Fibroblast of lung (primary cell): Measurements from ENCODE around the gene ARHGAP11B.
"Not testable (repeated sequence)": the region's sequence is repeated elsewhere in the genome, so short reads cannot be mapped to it uniquely, and the experiment has no call there.

Experiments used
- DNase-seq, 2 donors: peaks; one replicate each; pipeline versions ENCODE4 v3.0.0 to v3.0.0-alpha.2; 2010; ENCODE audit warnings: low read depth in 2 of 2
- H2AFZ ChIP-seq: 2 replicates; pipeline ENCODE4 v1.5.1; 2012; ENCODE audit warnings: low read length, control low read depth, inconsistent platforms
- H3K27ac ChIP-seq: 2 replicates; pipeline ENCODE4 v1.5.1; 2011; ENCODE audit warnings: low read length, control low read depth; ENCODE audit not compliant: insufficient read depth
- H3K27me3 ChIP-seq: 2 replicates; pipeline ENCODE4 v1.5.1; 2011; ENCODE audit warnings: mild to moderate bottlenecking, low read length; ENCODE audit not compliant: control insufficient read depth, insufficient read depth
- H3K36me3 ChIP-seq: 2 replicates; pipeline ENCODE4 v1.5.1; 2011; ENCODE audit warnings: low read length; ENCODE audit not compliant: control insufficient read depth, insufficient read depth
- H3K4me1 ChIP-seq: 2 replicates; pipeline ENCODE4 v1.5.1; 2011; ENCODE audit warnings: low read length; ENCODE audit not compliant: control insufficient read depth, insufficient read depth; ENCODE audit errors: extremely low read depth
- H3K4me2 ChIP-seq: 2 replicates; pipeline ENCODE4 v1.5.1; 2011; ENCODE audit warnings: low read length, control low read depth; ENCODE audit not compliant: insufficient read depth; ENCODE audit errors: extremely low read depth
- H3K4me3 ChIP-seq, 4 experiments: fragments of 200-600 bp in 1 of 4; sonication (generic) in 1 of 4; replicated peaks in 1 of 4; 2 replicates each; pipeline ENCODE4 v1.5.1; 2011 to 2016; ENCODE audit warnings: low read length in 4 of 4, low read depth in 3 of 4, mild to moderate bottlenecking in 3 of 4, control low read depth in 2 of 4, inconsistent platforms in 1 of 4, mixed read lengths in 1 of 4; ENCODE audit not compliant: insufficient read depth in 1 of 4; ENCODE audit errors: control extremely low read depth in 1 of 4
- H3K79me2 ChIP-seq: 2 replicates; pipeline ENCODE4 v1.5.1; 2012; ENCODE audit warnings: mild to moderate bottlenecking, low read length, inconsistent platforms; ENCODE audit not compliant: control insufficient read depth, insufficient read depth
- H3K9ac ChIP-seq: 2 replicates; pipeline ENCODE4 v1.5.1; 2011; ENCODE audit warnings: mild to moderate bottlenecking, low read length, control low read depth; ENCODE audit not compliant: insufficient read depth
- H3K9me3 ChIP-seq: 2 replicates; pipeline ENCODE4 v1.5.1; 2012; ENCODE audit warnings: low read depth, low read length; ENCODE audit not compliant: control insufficient read depth, insufficient read depth
- H4K20me1 ChIP-seq: 2 replicates; pipeline ENCODE4 v1.5.1; 2011; ENCODE audit warnings: low read length; ENCODE audit not compliant: control insufficient read depth, insufficient read depth; ENCODE audit errors: extremely low read depth
- EZH2 ChIP-seq: IDR thresholded peaks from 2 replicates; pipeline ENCODE4 v1.5.1; 2012; ENCODE audit warnings: low read length, control low read depth, mild to moderate bottlenecking; ENCODE audit errors: missing control alignments
- TF ChIP-seq, protein P1 (sequence below), 2 donors: IDR thresholded peaks in 1 of 2; conservative IDR thresholded peaks in 1 of 2; 1 replicate in 1 of 2; 2 replicates in 1 of 2; pipeline ENCODE4 v1.5.1; 2011 to 2012; ENCODE audit warnings: low read length in 2 of 2, control low read depth in 1 of 2, inconsistent platforms in 1 of 2, low read depth in 1 of 2, mild to moderate bottlenecking in 1 of 2

ARHGAP11B gene

DNA sequence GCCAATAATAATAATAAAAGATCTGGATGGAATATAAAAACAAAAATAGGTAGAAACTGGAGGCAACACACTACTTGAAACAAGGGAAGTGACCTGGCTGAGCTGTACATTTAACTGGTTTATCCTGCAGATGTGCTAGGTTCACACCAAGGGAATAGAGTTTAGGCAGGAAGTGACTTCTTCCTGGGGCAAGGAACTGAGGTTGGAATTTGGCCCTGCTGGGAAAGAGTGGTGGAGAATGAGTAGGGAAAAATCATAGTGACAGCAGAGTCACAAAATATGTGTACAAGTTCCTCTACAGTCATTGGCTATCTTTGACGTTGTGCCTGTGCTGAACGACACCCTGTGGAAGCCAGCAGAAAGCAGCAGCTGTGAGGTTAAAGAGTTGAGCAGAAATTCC is 44.1 kb downstream of the ARHGAP11B start:
- no peak for DNase-seq

DNA sequence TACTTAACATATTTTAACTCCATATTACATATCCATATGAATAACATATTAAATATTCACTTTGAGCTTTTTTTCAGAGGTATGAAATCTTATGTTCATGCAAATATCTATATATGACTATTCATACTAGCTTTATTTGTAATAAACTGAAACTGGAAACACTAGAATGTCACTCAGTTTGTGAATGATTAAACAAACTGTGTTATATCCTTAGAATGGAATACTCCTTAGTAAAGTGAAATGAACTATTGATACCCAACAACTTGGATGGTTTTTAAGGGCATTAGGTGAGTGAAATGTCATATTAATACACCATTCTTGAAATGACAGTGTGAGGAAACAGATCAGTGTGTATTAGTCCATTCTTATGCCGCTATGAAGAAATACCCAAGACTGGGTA is 45.4 kb downstream of the ARHGAP11B start:
- H3K9me3 ChIP-seq, result no peaks in the 10 kb centered on the region
- no peak overlapping the region for H2AFZ ChIP-seq
- no peaks in the 10 kb centered on the region for H4K20me1 ChIP-seq
- no peak overlapping the region for H3K4me3 ChIP-seq
- no peak overlapping the region for H3K9ac ChIP-seq
- H3K4me1 ChIP-seq, result peaks cover 2% of the 10 kb centered on the region
- no peak overlapping the region for H3K27ac ChIP-seq
- no peak for TF ChIP-seq EZH2
- TF ChIP-seq, protein P1, sequence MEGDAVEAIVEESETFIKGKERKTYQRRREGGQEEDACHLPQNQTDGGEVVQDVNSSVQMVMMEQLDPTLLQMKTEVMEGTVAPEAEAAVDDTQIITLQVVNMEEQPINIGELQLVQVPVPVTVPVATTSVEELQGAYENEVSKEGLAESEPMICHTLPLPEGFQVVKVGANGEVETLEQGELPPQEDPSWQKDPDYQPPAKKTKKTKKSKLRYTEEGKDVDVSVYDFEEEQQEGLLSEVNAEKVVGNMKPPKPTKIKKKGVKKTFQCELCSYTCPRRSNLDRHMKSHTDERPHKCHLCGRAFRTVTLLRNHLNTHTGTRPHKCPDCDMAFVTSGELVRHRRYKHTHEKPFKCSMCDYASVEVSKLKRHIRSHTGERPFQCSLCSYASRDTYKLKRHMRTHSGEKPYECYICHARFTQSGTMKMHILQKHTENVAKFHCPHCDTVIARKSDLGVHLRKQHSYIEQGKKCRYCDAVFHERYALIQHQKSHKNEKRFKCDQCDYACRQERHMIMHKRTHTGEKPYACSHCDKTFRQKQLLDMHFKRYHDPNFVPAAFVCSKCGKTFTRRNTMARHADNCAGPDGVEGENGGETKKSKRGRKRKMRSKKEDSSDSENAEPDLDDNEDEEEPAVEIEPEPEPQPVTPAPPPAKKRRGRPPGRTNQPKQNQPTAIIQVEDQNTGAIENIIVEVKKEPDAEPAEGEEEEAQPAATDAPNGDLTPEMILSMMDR (conservative IDR thresholded peaks at IDR 0.05 in 1 of 2, IDR thresholded peaks at IDR 0.05 in 1 of 2; ENCODE audit: low read depth in 1 of 2, low read length in 2 of 2), result no peak
- H3K36me3 ChIP-seq, result no peaks in the 10 kb centered on the region
- no peak overlapping the region for H3K4me2 ChIP-seq
- no peaks in the 10 kb centered on the region for H3K79me2 ChIP-seq
- no peaks in the 10 kb centered on the region for H3K27me3 ChIP-seq
- DNase-seq, result no peak

More for the DNA sequence above, 44.1 kb downstream of the ARHGAP11B start:
- H3K27ac ChIP-seq, result peak overlapping the region; percentile 36
- no peak overlapping the region for H3K9ac ChIP-seq
- H3K4me2 ChIP-seq, result no peak overlapping the region
- peaks cover 2% of the 10 kb centered on the region for H3K4me1 ChIP-seq
- H3K27me3 ChIP-seq, result no peaks in the 10 kb centered on the region
- no peaks in the 10 kb centered on the region for H3K9me3 ChIP-seq
- H4K20me1 ChIP-seq, result no peaks in the 10 kb centered on the region
- no peaks in the 10 kb centered on the region for H3K36me3 ChIP-seq
- H3K79me2 ChIP-seq, result no peaks in the 10 kb centered on the region
- peak overlapping the region; percentile 50 for H2AFZ ChIP-seq
- TF ChIP-seq, protein P1 (conservative IDR thresholded peaks at IDR 0.05 in 1 of 2, IDR thresholded peaks at IDR 0.05 in 1 of 2; ENCODE audit: low read depth in 1 of 2, low read length in 2 of 2), result no peak
- no peak overlapping the region for H3K4me3 ChIP-seq

DNA sequence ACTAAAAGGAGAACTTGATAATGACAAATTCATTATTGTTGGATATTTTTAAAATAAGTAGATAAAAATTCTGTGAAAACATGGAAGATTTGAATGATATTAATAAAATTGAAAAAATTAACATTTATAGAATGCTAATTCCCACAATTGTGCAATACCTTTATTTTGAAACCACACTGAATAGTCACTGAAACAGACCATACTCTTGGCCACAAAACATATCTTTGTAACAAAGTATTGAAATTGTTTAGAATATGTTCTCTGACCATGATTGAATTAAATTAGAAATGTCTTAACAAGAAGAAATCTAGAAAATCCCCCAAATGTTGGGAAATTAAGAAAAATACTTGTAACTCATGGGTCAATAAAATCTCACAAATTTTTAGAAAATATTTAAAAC is 49.2 kb downstream of the ARHGAP11B start:
- Histone ChIP-seq H3K9ac (no peak overlapping the region), H3K27me3 (no peaks in the 10 kb centered on the region), H3K4me1 (peaks cover under 1% of the 10 kb centered on the region), H3K79me2 (no peaks in the 10 kb centered on the region), H3K27ac (no peak overlapping the region), H3K4me3 (no peak overlapping the region), H4K20me1 (no peaks in the 10 kb centered on the region), H3K36me3 (no peaks in the 10 kb centered on the region), H3K9me3 (no peaks in the 10 kb centered on the region), H3K4me2 (no peak overlapping the region), H2AFZ (no peak overlapping the region)
- peak in 1 of 2 donors; percentile 40 for DNase-seq
- TF ChIP-seq EZH2, result no peak
- TF ChIP-seq, protein P1 (conservative IDR thresholded peaks at IDR 0.05 in 1 of 2, IDR thresholded peaks at IDR 0.05 in 1 of 2; ENCODE audit: low read depth in 1 of 2, low read length in 2 of 2), result no peak

DNA sequence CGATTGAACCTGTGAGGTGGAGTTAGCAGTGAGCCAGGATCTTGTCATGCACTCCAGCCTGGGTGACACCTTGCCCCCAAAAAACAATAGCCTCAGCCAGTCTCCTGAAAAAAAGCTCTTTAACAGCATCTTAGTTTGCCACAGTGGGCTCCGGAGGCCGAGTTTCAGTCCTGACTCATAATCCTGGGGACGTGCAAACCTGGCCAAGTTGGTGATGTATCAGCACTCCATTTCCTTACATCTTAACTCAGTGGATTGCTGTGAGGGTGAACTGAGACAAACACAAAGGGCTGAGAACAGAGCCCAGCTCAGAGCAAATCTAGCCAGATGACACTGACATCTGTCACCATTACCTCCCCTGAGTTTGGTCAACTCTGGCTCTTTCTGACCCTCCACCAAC is 50.0 kb downstream of the ARHGAP11B start:
- not testable (repeated sequence) for H4K20me1 ChIP-seq, H3K9me3 ChIP-seq, H3K9ac ChIP-seq, H3K27ac ChIP-seq, H3K79me2 ChIP-seq, H3K27me3 ChIP-seq, H3K4me3 ChIP-seq, H3K36me3 ChIP-seq, H2AFZ ChIP-seq, H3K4me2 ChIP-seq, H3K4me1 ChIP-seq
- DNase-seq, result peak in 1 of 2 donors; percentile 72

DNA sequence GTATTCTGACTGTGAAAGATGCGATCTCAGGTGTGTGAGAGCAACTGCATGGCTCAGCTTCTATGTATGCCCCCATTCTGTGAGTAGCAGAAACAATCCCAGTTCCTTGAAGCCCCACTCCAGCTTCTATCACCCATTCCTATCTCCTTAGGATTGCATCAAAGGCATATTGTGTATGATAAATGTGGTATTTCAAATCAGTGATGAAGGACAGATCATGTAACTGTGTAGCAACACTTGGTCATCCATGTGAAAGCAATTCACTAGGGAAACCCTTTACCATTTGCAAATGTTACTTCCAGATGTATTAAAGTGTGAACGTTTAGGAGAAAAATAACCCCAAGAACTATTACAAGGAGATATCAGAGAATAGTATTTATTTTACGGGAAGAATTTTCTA is 55.1 kb downstream of the ARHGAP11B start:
- not testable (repeated sequence) for H3K4me2 ChIP-seq, H4K20me1 ChIP-seq, H3K27me3 ChIP-seq, H2AFZ ChIP-seq, H3K4me3 ChIP-seq, H3K9ac ChIP-seq, H3K9me3 ChIP-seq, H3K27ac ChIP-seq, DNase-seq, H3K79me2 ChIP-seq, H3K4me1 ChIP-seq, H3K36me3 ChIP-seq
